Activated T-cell treated with anti-CD3 and anti-CD28 coated beads, Interleukin-2, amount 50 U/mL, for 72 hours (primary cell): ENCODE data around the gene PHPT1. TPM values are rescaled to one million over a fixed set of nuclear protein-coding genes. Genes with fewer than 3 reads are reported as not detected.

Source experiments
- ATAC-seq, 2 donors: fragments of 150-1000 bp; cut with Tn5 transposase; replicated peaks in 1 of 2; 2 replicates each; pipeline ENCODE4 v1.10.0; 2021; ENCODE audit warnings: moderate library complexity in 2 of 2, mild to moderate bottlenecking in 1 of 2
- DNase-seq, 2 donors: peaks; one replicate each; pipeline ENCODE4 v3.0.0; 2021 to 2022; ENCODE audit warnings: mixed read lengths in 1 of 2
- H3K27ac Mint-ChIP-seq: one replicate; pipeline ENCODE4 v1.8.0; 2022; ENCODE audit warnings: mild to moderate bottlenecking, moderate library complexity, mixed read lengths
- H3K27me3 Mint-ChIP-seq: one replicate; pipeline ENCODE4 v1.8.0; 2022; ENCODE audit warnings: low read depth, mixed read lengths
- H3K36me3 Mint-ChIP-seq, 2 donors: one replicate each; pipeline ENCODE4 v1.8.0; 2022; ENCODE audit warnings: mixed read lengths in 2 of 2, mild to moderate bottlenecking in 1 of 2; ENCODE audit not compliant: insufficient read depth in 2 of 2
- H3K4me1 Mint-ChIP-seq: one replicate; pipeline ENCODE4 v1.8.0; 2022; ENCODE audit warnings: low read depth, mixed read lengths
- H3K4me3 Mint-ChIP-seq, 2 donors: one replicate each; pipeline ENCODE4 v1.8.0; 2022; ENCODE audit warnings: mild to moderate bottlenecking in 2 of 2, mixed read lengths in 2 of 2, moderate library complexity in 2 of 2
- H3K9me3 Mint-ChIP-seq, 2 donors: one replicate each; pipeline ENCODE4 v1.8.0; 2022; ENCODE audit warnings: mixed read lengths in 2 of 2
- total RNA-seq, 2 donors: library from RNA; stranded (reverse); gene quantifications; one replicate each; pipeline ENCODE4 v1.2.3, GENCODE V29; 2022

The PHPT1 gene
- total RNA-seq, 2 donors from 2014 or later = 95.7 to 111 TPM

- ATAC-seq (no peak), DNase-seq (no peak)
- no peaks in the 10 kb centered on the region for H3K27me3 Mint-ChIP-seq
- peak overlapping the region; percentile 42 for H3K27ac Mint-ChIP-seq
- no peak overlapping the region for H3K4me3 Mint-ChIP-seq
- peaks cover 4 to 16% of the 10 kb centered on the region in 2 donors for H3K36me3 Mint-ChIP-seq
- no peaks in the 10 kb centered on the region for H3K9me3 Mint-ChIP-seq
- H3K4me1 Mint-ChIP-seq = peaks cover 22% of the 10 kb centered on the region
Observed at GRCh38 chr9:136889858-136890257, 40.6 kb downstream of the PHPT1 start.

- Mint-ChIP-seq H3K27ac (no peak overlapping the region), H3K9me3 (no peaks in the 10 kb centered on the region), H3K27me3 (no peaks in the 10 kb centered on the region), H3K36me3 (peaks cover 4 to 16% of the 10 kb centered on the region in 2 donors), H3K4me1 (peaks cover 17% of the 10 kb centered on the region), H3K4me3 (no peak overlapping the region)
- DNase-seq (no peak), ATAC-seq (no peak)
Observed at GRCh38 chr9:136890661-136891060, 41.5 kb downstream of the PHPT1 start.

- H3K27me3 Mint-ChIP-seq = no peaks in the 10 kb centered on the region
- H3K27ac Mint-ChIP-seq = peak overlapping the region; percentile 9
- no peak overlapping the region for H3K4me3 Mint-ChIP-seq
- ATAC-seq (no peak), DNase-seq (no peak)
- no peaks in the 10 kb centered on the region for H3K9me3 Mint-ChIP-seq
- peaks cover 7 to 22% of the 10 kb centered on the region in 2 donors for H3K36me3 Mint-ChIP-seq
- peaks cover 21% of the 10 kb centered on the region for H3K4me1 Mint-ChIP-seq
Observed at GRCh38 chr9:136896027-136896426, 46.8 kb downstream of the PHPT1 start.

GRCh38 chr9:136898483-136899100 lies 49.4 kb downstream of the PHPT1 start:
- no peak overlapping the region for H3K4me3 Mint-ChIP-seq
- H3K27ac Mint-ChIP-seq = no peak overlapping the region
- ATAC-seq (no peak), DNase-seq (no peak)
- H3K36me3 Mint-ChIP-seq = peaks cover 9 to 28% of the 10 kb centered on the region in 2 donors
- peaks cover 46% of the 10 kb centered on the region for H3K4me1 Mint-ChIP-seq
- no peaks in the 10 kb centered on the region for H3K9me3 Mint-ChIP-seq
- H3K27me3 Mint-ChIP-seq = no peaks in the 10 kb centered on the region

- peaks cover 9 to 28% of the 10 kb centered on the region in 2 donors for H3K36me3 Mint-ChIP-seq
- H3K27ac Mint-ChIP-seq = no peak overlapping the region
- DNase-seq (no peak), ATAC-seq (no peak)
- H3K9me3 Mint-ChIP-seq = no peaks in the 10 kb centered on the region
- H3K27me3 Mint-ChIP-seq = no peaks in the 10 kb centered on the region
- H3K4me3 Mint-ChIP-seq = no peak overlapping the region
- H3K4me1 Mint-ChIP-seq = peaks cover 47% of the 10 kb centered on the region
Observed at GRCh38 chr9:136899196-136899595, 50.0 kb downstream of the PHPT1 start.

GRCh38 chr9:136900556-136900955 lies 51.3 kb downstream of the PHPT1 start:
- H3K27ac Mint-ChIP-seq = peak overlapping the region; percentile 82
- H3K9me3 Mint-ChIP-seq = no peaks in the 10 kb centered on the region
- peaks cover 7 to 23% of the 10 kb centered on the region in 2 donors for H3K36me3 Mint-ChIP-seq
- H3K27me3 Mint-ChIP-seq = no peaks in the 10 kb centered on the region
- DNase-seq (no peak), ATAC-seq (no peak)
- peaks cover 46% of the 10 kb centered on the region for H3K4me1 Mint-ChIP-seq
- peak overlapping the region; percentile 26 to 35 for H3K4me3 Mint-ChIP-seq

Other genes with a start within 250 kb of the PHPT1 start
- 1 to 10 TPM in 1 of 2 donors, under 1 TPM in 1; 0.93 to 1.1 TPM for gene EGFL7, start 186.5 kb upstream of the PHPT1 start, total RNA-seq
- gene AGPAT2, start 162.0 kb upstream of the PHPT1 start, total RNA-seq = 10 to 100 TPM; 18.3 to 19.2 TPM
- under 1 TPM; 0.67 to 0.72 TPM for gene DIPK1B, start 136.8 kb upstream of the PHPT1 start, total RNA-seq
- gene LCN10, start 106.5 kb upstream of the PHPT1 start, total RNA-seq = under 1 TPM; 0.21 to 0.70 TPM
- gene LCN6, start 100.9 kb upstream of the PHPT1 start, total RNA-seq = not detected
- not detected for gene LCN8, start 91.2 kb upstream of the PHPT1 start, total RNA-seq
- gene LCN15, start 84.9 kb upstream of the PHPT1 start, total RNA-seq = not detected
- 10 to 100 TPM; 18.7 to 20.9 TPM for gene TMEM141, start 58.1 kb upstream of the PHPT1 start, total RNA-seq
- under 1 TPM; 0.46 to 0.72 TPM for gene CCDC183, start 53.1 kb upstream of the PHPT1 start, total RNA-seq
- gene RABL6, start 41.5 kb upstream of the PHPT1 start, total RNA-seq = 10 to 100 TPM; 65.7 to 66.8 TPM
- 1 to 10 TPM; 5.3 to 5.7 TPM for gene AJM1, start 6.9 kb upstream of the PHPT1 start, total RNA-seq
- 10 to 100 TPM; 11.7 to 14.8 TPM for gene MAMDC4, start 2.9 kb downstream of the PHPT1 start, total RNA-seq
- 100 to 1,000 TPM; 254 to 267 TPM for gene EDF1, start 16.9 kb downstream of the PHPT1 start, total RNA-seq
- gene TRAF2, start 37.1 kb downstream of the PHPT1 start, total RNA-seq = 10 to 100 TPM; 53.5 to 73.3 TPM
- gene FBXW5, start 95.3 kb downstream of the PHPT1 start, total RNA-seq = 10 to 100 TPM; 67.7 to 74.9 TPM
- gene C8G, start 95.8 kb downstream of the PHPT1 start, total RNA-seq = 1 to 10 TPM; 2.6 to 3.4 TPM
- 1 to 10 TPM; 1.0 to 1.4 TPM for gene LCN12, start 102.9 kb downstream of the PHPT1 start, total RNA-seq
- gene PTGDS, start 128.1 kb downstream of the PHPT1 start, total RNA-seq = not detected
- not detected for gene LCNL1, start 133.6 kb downstream of the PHPT1 start, total RNA-seq
- gene PAXX, start 143.0 kb downstream of the PHPT1 start, total RNA-seq = 10 to 100 TPM; 51.8 to 56.9 TPM
- gene CLIC3, start 147.2 kb downstream of the PHPT1 start, total RNA-seq = under 1 TPM; 0.43 to 0.65 TPM
- 10 to 100 TPM; 23.9 to 27.5 TPM for gene ABCA2, start 178.8 kb downstream of the PHPT1 start, total RNA-seq
- 1 to 10 TPM; 1.6 to 1.8 TPM for gene FUT7, start 182.7 kb downstream of the PHPT1 start, total RNA-seq
- gene NPDC1, start 196.8 kb downstream of the PHPT1 start, total RNA-seq = 10 to 100 TPM; 27.2 to 28.7 TPM
- gene ENTPD2, start 204.7 kb downstream of the PHPT1 start, total RNA-seq = under 1 TPM; 0.28 to 0.48 TPM
- gene SAPCD2, start 221.1 kb downstream of the PHPT1 start, total RNA-seq = 1 to 10 TPM; 6.6 to 8.4 TPM
- gene UAP1L1, start 228.1 kb downstream of the PHPT1 start, total RNA-seq = 10 to 100 TPM; 13.6 to 14.3 TPM
- gene MAN1B1, start 237.6 kb downstream of the PHPT1 start, total RNA-seq = 10 to 100 TPM; 40.3 to 45.8 TPM